GM21447 (cell line): ENCODE measurements around the gene SFT2D1.
"Not testable (repeated sequence)": the region's sequence is repeated elsewhere in the genome, so short reads cannot be mapped to it uniquely, and the experiment has no call there.

Experiments used
- ATAC-seq: cut with Tn5 transposase; IDR thresholded peaks from one replicate; pipeline ENCODE4 v1.9.1; 2021; ENCODE audit not compliant: unreplicated experiment

SFT2D1 gene

DNA sequence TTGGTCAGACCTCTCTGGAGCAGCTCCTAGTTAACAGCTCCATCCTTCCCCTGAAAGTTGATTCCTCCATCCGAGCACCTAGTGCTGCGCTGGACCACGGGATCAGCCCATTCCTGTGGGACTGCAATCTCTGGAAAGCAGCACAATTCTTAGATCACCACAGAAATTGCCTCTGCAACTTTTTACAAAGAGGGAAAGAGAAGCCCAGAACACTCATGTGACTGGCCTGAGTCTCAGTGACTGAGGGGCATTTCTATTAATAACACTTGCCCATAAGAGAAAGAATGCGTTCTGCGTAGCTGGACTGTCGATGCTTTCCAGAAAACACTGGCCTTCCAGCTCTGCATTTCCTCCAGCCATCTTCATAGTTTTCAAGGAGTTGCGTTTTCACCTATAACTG lies 22.1 kb upstream of the SFT2D1 start:
- no peak for ATAC-seq

DNA sequence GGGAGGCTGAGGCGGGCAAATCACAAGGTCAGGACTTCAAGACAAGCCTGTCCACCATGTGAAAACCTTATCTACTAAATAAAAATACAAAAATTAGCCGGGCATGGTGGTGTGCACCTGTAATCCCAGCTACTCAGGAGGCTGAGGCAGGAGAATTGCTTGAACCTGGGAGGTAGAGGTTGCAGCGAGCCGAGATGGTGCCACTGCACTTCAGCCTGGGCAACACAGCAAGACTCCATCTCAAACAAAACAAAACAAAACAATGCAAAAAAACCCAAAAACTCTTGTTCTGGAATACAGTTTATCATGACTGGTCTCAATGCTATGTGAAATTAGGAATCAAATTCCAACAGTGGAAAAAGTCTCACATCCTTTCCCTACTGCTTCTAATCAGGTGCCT lies 20.1 kb upstream of the SFT2D1 start:
- not testable (repeated sequence) for ATAC-seq

DNA sequence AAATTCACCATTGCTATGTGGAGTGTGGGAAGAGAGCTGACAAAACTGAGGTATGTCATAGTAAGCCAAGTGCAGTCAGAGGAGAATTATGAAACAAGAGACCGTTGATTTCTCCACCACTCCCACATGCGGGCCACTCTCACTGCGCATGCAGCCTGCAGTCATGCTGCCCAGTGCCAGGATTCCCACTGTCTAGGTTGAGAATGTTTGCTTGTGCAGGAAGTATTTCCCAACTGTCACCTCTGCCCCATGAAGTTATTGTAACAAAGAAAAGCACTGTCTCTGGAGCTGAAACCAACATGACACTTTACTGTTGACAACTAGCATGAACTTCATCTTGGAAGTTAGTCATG lies 18.7 kb upstream of the SFT2D1 start:
- no peak for ATAC-seq

DNA sequence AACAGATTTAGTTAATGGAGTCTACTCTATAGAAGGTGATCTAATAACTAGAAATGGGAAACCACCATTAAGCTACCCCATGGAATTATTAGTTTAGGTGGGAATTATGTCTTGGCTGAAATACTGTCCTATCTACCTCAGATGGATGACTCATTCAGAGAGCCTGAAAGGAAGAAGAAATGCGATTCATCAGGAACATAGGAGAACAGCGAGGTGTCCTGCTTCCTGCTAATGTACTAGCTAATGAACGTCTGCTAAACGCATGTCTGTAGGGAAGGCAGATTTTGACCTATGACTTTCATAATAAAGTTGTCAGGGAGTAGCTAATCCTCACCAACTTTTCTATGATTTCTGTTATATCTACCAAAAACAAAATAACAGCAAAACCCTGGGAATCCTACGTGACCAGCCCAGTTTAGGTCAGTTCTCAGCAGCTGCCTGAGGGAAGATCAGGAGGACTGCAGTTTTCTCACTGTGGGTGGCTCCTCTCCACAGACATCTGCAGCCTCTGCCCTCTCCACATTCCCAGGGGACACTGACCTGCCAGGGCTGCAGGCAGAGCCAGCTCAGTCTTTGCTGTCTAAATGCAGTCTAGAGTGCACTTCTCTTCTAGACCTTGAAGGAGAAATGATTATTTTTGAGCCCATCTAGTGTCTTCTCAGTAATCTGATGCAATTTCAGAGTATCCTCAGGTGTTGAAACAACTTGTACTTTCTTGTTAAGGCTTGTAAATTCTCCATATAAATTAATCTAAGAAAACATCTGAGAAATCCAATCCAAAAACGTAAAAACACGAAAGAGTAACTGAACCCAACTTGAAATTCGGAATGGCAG lies 18.1 kb upstream of the SFT2D1 start:
- no peak for ATAC-seq

DNA sequence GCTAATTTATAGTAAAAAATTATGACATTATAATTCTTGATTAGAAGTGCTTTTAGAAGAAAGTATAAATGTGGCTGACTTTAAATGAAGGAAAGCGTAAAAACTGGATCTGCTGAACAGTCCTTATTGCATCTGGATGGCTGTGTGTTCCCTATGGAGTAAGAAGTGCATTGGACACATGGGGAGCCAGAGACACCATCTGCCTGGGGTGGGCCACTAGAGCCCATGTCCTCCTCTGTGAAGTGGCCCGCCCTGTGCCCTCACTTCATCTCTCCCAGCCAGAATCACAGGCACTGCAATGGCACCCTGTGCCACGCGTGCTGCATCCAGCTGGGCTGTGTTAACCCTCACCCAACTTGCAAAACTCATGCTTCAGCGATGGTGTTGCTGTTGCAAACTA lies 13.2 kb upstream of the SFT2D1 start:
- no peak for ATAC-seq

DNA sequence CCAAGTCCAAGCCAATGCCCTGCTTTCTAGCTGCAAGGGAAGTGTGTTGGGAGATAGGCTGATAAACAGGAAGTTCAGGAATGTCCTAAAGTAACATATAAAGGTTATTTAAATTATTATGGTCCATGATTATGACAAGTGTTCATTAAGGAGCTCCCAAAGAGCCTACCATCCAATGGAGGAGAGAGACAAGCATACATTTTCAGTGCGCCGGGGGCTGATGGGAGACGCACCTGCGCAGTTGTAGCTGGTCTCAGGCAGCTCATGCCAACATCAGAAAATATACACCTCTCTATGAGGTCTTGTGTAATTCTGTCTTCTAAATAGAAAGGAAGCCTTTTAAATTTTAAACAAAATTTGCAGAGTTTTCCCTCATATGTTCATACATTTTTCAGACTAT lies 12.6 kb upstream of the SFT2D1 start:
- ATAC-seq, result no peak

DNA sequence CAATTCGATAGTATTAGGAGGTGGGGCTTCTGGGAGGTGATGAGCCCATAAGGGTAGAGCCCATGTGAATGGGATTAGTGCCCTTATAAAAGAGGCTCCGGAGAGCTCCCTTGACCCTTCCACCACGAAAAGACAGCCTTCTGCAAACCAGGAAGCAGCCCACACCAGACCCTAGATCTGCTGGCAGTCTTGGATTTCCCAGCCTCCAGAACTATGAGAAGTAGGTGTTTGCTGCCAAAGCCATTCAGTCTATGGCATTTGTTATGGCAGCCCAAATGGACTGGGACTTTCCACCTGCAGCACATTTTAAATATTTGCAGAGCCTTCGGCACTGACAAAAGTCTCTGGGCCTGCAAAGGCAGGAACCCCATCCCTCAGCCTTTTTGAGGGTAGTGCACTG lies 11.8 kb upstream of the SFT2D1 start:
- no peak for ATAC-seq

DNA sequence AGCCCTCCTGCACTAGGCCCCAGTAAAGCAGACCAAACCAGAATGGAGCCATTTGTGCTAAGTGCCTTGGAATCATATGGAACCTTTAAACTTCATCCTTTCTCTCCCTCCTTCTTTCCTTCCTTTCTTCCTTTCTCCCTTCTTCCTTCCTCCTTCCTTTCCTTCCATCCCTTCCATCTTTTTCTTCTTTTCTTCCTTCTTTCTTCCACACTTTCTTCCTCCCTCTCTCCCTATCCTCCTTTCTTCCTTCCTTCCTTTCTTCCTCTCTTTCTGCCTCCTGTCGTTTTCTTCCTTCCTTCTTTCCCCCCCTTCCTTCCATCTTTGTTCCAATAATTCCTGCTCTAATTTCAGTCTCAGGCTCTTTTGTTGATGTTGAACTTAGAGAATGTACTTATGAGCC lies 11.2 kb upstream of the SFT2D1 start:
- ATAC-seq, result no peak

DNA sequence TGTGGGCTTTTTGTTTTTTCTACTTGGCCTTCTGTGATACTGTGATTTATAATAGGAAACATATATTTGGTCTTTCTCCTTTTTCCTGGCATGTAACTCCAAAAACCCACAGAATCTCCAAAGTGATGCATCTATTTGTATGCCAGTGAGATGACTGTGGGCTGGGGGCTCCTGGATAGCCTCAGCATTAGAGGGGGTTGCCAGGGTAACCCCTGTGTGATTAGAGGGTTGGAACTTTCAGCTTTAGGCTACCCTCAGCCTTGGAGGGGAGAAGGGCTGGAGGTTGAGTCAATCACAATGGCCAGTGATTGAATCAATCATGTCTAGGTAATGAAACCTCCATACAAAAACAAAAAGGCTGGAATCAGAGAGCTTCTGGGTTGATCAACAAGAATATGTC lies 10.6 kb upstream of the SFT2D1 start:
- ATAC-seq, result no peak

DNA sequence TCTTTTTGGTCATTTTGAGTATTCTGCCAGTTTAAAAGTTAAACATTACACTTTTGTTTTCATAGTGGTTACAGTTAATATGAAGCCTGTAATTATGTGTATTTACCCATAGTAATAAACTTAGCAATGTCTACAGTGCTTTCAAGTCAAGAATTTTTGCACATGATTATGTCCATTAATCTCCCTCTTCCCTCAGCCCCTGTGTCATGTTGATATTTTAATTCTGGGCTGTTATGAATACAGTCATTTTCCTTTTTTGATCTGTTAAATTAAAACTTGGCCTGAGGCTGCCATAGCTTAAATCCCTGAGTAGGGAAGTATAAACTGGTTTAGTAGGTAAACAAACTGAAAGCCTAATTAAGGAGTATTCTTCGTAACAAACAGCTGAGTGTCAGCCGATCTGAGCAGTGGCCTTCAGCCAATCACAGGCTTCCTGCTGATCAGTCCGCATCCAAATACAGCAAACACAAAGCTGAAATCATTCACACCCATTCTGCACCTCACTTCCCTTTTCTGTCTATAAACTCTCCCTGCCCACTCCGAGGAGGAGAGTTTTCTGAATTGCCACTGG lies 9.5 kb upstream of the SFT2D1 start:
- peak; percentile 99 for ATAC-seq

DNA sequence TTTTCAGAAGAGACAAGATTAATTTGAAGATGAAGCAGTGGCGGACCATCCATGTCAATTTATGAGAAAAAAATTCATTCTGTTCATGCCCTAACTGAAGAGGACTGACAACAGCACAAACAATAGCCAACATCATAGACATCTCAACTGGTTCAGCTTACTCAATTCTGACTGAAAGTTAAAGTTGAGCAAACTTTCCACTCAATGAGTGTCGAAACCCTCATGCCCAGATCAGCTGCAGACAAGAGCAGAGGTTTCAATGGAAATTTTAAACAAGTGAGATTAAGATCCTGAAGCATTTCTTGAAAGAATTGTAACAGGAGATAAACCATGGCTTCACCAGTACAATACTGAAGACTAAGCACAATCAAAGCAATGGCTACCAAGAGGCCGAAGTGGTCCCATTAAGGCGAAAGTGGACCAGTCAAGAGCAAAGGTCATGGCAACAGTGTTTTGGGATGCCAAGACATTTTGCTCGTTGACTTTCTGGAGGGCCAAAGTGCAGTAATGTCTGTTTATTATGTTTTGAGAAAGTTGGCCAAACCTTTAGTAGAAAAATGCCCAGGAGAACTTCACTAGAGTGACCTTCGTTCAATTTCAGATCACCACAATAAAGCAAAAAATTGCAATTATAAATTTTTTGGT lies 6.1 kb upstream of the SFT2D1 start:
- no peak for ATAC-seq

DNA sequence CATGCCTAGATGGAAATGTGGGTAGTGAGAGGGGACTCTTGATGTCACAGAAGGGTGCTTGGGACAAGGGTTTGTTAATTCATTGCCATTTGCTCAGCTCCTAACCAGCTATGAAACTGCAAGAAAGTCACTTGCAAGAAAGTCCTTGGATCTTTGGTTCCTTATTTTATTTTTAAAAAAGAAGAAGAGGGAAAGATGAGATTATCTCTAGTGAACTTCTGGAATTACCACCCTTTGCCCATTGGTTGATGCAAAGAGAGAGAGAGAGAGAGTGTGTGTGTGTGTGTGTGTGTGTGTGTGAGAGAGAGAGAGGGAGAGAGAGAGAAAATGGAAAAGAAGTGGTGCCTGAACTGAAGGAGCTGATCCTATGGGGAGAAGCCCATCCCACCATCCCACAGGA lies 4.6 kb upstream of the SFT2D1 start:
- ATAC-seq, result no peak

DNA sequence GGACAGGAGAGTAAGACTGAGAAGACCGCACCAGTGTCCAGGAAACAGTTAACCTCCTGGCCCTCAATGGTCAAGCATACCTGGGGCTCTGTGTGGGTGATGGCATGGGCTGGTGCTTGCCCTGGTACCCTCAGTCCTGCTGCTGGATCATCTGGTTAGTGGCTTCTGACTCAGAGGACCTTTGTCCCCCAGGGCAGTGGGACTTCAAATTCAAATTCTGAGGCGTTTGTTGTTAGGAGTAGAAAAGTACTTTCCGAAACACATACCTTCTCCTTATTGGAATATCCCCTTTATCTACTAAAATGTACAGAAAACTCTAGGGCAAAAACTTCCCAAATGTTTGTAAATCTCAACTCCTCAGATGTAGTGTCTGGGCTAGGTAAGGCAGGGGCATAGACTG lies 4.1 kb upstream of the SFT2D1 start:
- no peak for ATAC-seq

DNA sequence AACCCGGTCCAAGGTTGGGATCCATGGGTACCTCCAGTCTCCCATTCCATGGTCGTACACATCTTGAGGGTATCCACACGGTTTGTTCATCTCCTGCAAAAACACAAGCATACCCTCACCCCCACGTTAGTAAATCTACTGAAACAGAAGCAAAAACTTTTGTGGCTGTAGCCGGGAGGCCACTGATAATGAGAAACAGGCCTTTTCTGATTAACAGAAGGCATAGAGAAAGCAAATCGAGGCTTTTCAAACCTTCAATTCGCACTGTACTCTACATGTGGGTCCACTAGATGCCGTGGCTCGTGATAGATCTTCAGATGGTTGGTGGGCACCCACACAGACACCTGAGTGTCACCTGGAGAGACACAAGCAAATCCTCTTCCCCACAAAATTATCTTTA lies 3.3 kb upstream of the SFT2D1 start:
- ATAC-seq, result not testable (repeated sequence)

DNA sequence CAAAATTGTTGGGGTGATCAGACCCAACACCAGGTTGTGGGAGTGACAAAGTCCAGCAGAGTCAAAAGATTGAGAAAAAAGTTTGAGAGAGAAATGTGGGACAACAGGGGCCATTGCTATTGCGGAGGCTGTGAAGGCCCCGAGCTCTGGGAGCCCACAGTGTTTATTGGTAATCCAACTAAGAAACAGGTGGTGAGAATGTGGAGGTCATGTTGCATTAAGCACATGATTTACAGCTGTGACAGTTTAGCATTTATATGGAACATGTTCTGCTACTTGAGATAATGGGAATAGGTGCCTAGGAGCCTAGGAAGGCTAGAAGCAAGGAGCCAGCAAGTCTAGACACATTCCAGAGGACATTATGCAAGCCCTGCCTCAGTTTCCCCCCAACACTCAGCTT lies 2.6 kb upstream of the SFT2D1 start:
- not testable (repeated sequence) for ATAC-seq

DNA sequence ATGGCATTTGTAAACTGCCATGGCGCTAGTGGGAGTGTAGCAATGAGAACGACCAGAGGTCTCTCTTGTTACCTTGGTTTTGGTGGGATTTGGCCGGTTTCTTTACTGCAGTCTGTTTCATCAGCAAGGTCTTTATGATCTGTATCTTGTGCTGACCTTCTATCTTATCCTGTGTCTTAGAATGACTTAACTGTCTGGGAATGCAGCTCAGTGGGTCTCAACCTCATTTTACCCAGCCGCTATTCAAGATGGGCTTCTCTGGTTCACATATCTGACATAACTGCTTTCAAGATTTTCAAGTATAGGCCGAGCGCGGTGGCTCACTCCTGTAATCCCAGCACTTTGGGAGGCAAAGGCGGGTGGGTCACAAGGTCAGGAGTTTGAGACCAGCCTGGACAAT lies 1.9 kb upstream of the SFT2D1 start:
- no peak for ATAC-seq

DNA sequence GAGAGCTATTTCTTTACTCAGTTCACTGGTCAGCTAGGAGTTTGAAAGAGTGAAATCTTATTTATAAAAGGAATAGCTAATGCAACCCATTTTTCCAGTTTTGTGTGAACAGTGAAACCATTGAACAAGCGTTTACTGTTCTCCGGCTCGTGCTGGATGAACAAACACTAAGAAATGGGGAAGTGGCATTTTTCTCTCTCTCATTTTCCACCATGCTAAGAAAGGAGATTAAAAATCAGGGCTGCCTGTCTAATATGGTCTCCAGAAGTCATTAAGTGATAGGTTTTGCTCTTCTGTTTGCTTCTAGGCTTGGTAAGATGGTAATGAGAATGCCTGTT lies 774 bp upstream of the SFT2D1 start:
- peak; percentile 34 for ATAC-seq

DNA sequence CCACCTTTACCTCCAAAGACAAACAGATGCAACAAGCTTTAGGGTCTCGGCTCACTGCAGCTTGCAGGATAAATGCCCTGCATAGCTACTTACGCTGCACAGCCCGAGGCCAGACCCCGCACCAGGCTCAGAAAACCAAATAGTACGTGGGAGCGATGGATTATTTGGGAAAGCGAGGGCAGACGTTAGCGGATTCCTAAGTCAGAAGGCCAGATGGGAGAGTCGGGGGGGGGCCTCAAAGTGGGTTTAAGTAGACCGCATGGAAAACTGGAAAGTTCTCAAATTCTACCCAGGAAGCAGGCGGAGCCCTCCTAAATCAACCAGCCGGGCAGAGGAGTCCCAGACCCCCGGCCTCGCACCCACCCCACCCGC lies 382 bp downstream of the SFT2D1 start:
- no peak for ATAC-seq

DNA sequence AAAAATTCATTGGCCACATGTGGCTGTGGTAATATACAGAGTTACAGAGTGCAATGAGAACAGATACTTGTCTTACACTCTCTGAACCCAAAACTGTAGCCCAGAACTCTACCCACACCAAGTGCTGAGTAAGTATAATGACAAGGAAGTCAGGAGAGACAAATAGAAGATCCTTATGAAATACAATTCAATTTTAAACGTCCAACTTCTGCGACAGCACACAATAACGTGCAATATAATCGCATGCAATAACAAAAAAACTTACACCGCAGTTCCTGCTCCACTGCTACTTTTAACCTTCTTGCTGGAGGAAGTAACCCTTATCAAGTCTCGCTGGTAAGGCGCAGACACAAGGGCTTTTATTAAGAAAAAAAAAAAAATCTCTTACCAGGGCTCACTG lies 881 bp downstream of the SFT2D1 start:
- no peak for ATAC-seq

DNA sequence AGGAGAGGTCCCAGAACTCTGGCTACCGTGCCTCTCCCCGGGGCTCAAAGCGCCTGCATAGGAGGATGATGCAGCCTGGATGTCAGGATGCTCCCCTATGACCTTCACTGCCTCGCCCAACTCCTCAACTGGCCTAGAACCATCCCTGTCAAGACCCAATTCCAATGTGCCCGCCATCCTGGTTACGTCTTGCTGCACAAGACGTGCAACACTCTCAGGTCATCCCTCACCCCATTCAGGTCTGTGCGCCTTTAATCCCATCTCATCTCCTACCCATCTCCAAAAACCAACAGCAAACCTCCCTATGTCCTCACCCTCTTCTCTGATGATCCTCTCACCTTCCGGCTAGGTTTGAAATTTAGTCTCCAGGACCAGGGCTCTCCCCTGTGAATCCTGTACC lies 3.5 kb downstream of the SFT2D1 start:
- no peak for ATAC-seq

DNA sequence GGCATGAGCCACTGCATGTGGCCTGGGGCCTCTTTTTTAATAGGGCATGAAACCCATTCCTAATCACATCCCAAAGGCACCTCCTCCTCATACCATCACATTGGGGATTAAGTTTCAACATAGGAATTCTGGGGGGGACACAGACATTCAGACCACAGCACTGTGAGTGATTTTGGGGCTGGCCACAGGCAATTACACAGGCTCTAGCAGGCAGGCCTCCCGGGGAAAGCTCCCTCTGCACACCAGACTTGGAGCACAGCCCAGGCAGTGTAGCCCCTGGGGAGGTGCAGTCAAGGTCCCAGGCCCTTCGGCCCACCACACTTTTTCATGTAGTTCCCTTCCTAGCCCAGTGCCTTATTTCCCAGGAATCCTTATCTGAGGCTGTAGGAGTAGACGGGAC lies 5.5 kb downstream of the SFT2D1 start:
- no peak for ATAC-seq

DNA sequence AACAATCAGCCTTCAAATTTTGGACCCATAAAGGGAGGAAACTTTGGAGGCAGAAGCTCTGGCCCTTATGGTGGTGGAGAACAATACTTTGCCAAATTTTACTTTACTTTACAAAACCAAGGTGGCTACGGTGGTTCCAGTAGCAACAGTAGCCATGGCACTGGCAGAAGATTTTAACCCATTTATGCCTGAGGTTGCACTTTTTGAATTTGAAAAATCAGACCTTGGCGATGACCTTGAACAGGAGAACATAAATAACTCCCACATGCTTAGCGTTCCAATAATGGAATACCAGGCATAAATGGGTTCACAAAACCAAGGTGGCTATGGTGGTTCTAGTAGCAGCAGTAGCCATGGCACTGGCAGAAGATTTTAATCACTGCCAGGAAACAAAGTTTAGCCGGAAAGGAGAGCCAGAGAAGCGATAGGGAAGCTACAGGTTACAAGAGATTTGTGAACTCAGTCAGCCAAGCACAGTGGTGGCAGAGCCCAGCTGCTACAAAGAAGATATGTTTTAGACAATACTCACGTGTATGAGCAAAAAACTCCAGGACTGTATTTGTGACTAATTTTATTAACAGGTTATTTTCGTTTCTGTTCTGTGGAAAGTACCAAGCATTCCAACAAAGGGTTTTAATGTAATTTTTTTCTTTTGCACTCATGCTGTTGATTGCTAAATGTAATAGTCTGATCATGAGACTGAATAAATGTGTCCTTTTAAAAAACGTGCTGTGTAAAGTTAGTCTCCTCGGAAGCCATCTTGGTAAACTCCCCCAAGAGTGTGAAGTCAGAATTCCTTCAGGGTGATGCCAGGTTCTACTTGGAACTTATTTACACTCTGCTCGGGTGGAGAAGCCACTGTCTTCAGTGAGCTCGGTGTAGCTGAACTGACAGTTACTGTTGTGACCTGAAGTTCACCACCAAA lies 6.7 kb downstream of the SFT2D1 start:
- no peak for ATAC-seq
